Measurements from ENCODE around the gene SRP72.

- TF ChIP-seq CTCF (IDR thresholded peaks at IDR 0.05) = no peak
- no peak for TF ChIP-seq POLR2A (IDR thresholded peaks at IDR 0.05)
- no peak for TF ChIP-seq EP300 (IDR thresholded peaks at IDR 0.05; ENCODE audit: low read depth)
- TF ChIP-seq POLR2AphosphoS5 (IDR thresholded peaks at IDR 0.05) = no peak
Observed at GRCh38 chr4:56424176-56424575, 43.2 kb upstream of the SRP72 start.
